OCI-LY7 (cell line): ENCODE results near the gene TAF5. TPM values are rescaled to one million over a fixed set of nuclear protein-coding genes. Genes with fewer than 3 reads are reported as not detected.

ENCODE experiments used
- BruUV-seq: library from RNA; stranded (reverse); fragments of 400-500 nt; replicated peaks from 2 replicates; lab custom pipeline; 2021; lab: Mats Ljungman, UMichigan
- CTCF ChIA-PET: fragments of 300-600 bp; sonication (Branson Sonifier 250); formaldehyde crosslinking; loops from one replicate; lab custom pipeline; 2022; ENCODE audit warnings: antibody characterized with exemption; ENCODE audit not compliant: unreplicated experiment; lab: Charles Lee
- POLR2A ChIA-PET: fragments of 300-600 bp; sonication (Branson Sonifier 250); formaldehyde crosslinking; loops from one replicate; lab custom pipeline; 2022; ENCODE audit warnings: antibody characterized with exemption; lab: Charles Lee
- DNase-seq: peaks from one replicate; pipeline ENCODE4 v3.0.0-alpha.2; 2015; ENCODE audit warnings: low spot score
- H2AFZ ChIP-seq: fragments of 200-600 bp; sonication (generic), shearing (Covaris generic); 2 replicates; pipeline ENCODE4 v1.6.1; 2014; ENCODE audit warnings: mild to moderate bottlenecking, antibody characterized with exemption, low read length, moderate library complexity
- H3K27ac ChIP-seq: fragments of 200-600 bp; sonication (generic); 2 replicates; pipeline ENCODE4 v1.5.1; 2014; ENCODE audit warnings: mixed run types, low read depth, mild to moderate bottlenecking, moderate library complexity, low read length, inconsistent platforms; ENCODE audit not compliant: poor library complexity, severe bottlenecking
- H3K36me3 ChIP-seq: fragments of 200-600 bp; sonication (generic); 2 replicates; pipeline ENCODE4 v1.6.1; 2014; ENCODE audit warnings: mild to moderate bottlenecking, antibody characterized with exemption, low read length, moderate library complexity, mixed read lengths; ENCODE audit not compliant: insufficient read depth
- H3K4me1 ChIP-seq: fragments of 200-600 bp; sonication (generic); 2 replicates; pipeline ENCODE4 v1.5.1; 2014; ENCODE audit warnings: mild to moderate bottlenecking, low read length; ENCODE audit not compliant: insufficient read depth, poor library complexity, severe bottlenecking
- H3K4me2 ChIP-seq: fragments of 200-600 bp; sonication (generic); 2 replicates; pipeline ENCODE4 v1.6.1; 2014; ENCODE audit warnings: mild to moderate bottlenecking, low read length
- H3K4me3 ChIP-seq: fragments of 200-600 bp; sonication (generic); 2 replicates; pipeline ENCODE4 v1.5.1; 2014; ENCODE audit warnings: mild to moderate bottlenecking, low read depth, low read length; ENCODE audit not compliant: poor library complexity, severe bottlenecking
- H3K79me2 ChIP-seq: fragments of 200-600 bp; sonication (generic); 2 replicates; pipeline ENCODE4 v1.6.1; 2016; ENCODE audit warnings: low read depth, mild to moderate bottlenecking, low read length, moderate library complexity, mixed read lengths; ENCODE audit not compliant: insufficient read depth
- H3K9me2 ChIP-seq: fragments of 200-600 bp; sonication (generic); 2 replicates; pipeline ENCODE4 v1.6.1; 2016; ENCODE audit warnings: mild to moderate bottlenecking, low read length, mixed read lengths; ENCODE audit not compliant: insufficient read depth
- H3K9me3 ChIP-seq: fragments of 200-600 bp; sonication (generic); 2 replicates; pipeline ENCODE4 v1.6.1; 2014; ENCODE audit warnings: mild to moderate bottlenecking, mixed run types, low read length, mixed read lengths
- H4K20me1 ChIP-seq: fragments of 200-600 bp; sonication (generic); 2 replicates; pipeline ENCODE4 v1.6.1; 2014; ENCODE audit warnings: mild to moderate bottlenecking, antibody characterized with exemption, low read length, moderate library complexity, mixed read lengths; ENCODE audit not compliant: insufficient read depth
- CTCF ChIP-seq: fragments of 200-600 bp; sonication (generic); conservative IDR thresholded peaks from 2 replicates; pipeline ENCODE4 v1.5.1; 2014; ENCODE audit warnings: mild to moderate bottlenecking, antibody characterized with exemption, low read length, moderate library complexity, mixed read lengths
- EZH2phosphoT487 ChIP-seq: fragments of 200-600 bp; sonication (generic); IDR thresholded peaks from 2 replicates; pipeline ENCODE4 v1.6.1; 2018; ENCODE audit warnings: low read depth, borderline replicate concordance, mild to moderate bottlenecking, mixed run types, antibody characterized with exemption, low read length, moderate library complexity, mixed read lengths
- intact Hi-C: fragments of 100-400 bp; cut with micrococcal nuclease; formaldehyde crosslinking; loops from one replicate; pipeline ENCODE4 v1.10.0; 2022; ENCODE audit not compliant: unreplicated experiment
- total RNA-seq, 2 experiments: library from RNA; depleted of rRNA in 1 of 2; stranded (reverse); fragments of >200 nt in 1 of 2; shearing (Covaris generic) in 1 of 2; gene quantifications; 2 replicates each; pipeline ENCODE4 v1.2.3, GENCODE V29; 2014 to 2022

TAF5 gene
- total RNA-seq, 2 experiments from 2014 or later = 15.9 to 17.8 TPM

DNA sequence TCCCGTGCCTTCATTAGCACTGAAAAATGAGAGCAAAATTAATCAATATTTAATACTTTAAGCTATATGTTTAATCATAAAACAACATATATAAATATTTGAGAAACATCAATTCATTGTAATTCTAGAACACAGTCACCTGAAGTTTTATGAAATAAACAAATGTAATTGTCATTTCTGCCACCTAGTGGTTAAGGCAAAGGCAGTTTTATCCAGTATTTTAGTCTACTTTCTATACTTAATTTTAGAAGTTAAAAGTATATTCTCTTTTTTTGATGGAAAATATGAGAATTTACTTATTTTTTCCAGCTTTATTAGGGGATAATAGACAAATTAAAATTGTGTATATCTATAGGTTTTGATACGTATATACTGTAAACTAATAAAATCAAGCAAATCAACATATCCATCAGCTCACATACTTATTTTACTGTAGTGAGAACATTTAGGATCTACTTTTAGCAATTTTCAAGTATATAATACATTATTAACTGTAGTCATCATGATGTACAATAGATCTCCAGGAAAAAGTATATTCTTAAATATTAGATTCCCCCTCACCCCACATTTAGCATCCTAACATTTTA lies 33.7 kb upstream of the TAF5 start:
- Histone ChIP-seq H2AFZ (no peak overlapping the region), H3K4me3 (no peak overlapping the region), H3K4me2 (no peak overlapping the region), H3K27ac (no peak overlapping the region), H3K79me2 (peaks cover 6% of the 10 kb centered on the region; the same call in 1 of the 2 replicates), H3K9me3 (no peaks in the 10 kb centered on the region), H3K4me1 (no peaks in the 10 kb centered on the region), H3K9me2 (no peaks in the 10 kb centered on the region), H3K36me3 (peaks cover 79% of the 10 kb centered on the region), H4K20me1 (no peaks in the 10 kb centered on the region)
- BruUV-seq = no TSS peak
- TF ChIP-seq EZH2phosphoT487 = no peak
- peak; percentile 94 for TF ChIP-seq CTCF
- CTCF ChIA-PET = interaction anchor here (0.9 kb wide), 1 partner anchor 142 kb away, joined by 3 read pairs; no protein-coding TSS in a partner anchor
- POLR2A ChIA-PET = interaction anchor here (0.6 to 1.5 kb wide), 5 partner anchors 16 to 668 kb away, joined by 3 to 6 read pairs (median 3); partner anchors contain the start of gene PCGF6
- intact Hi-C loops = loop anchor here (5.0 kb wide), 1 partner anchor 417 kb away; the partner anchor contains the start of gene CNNM2
- DNase-seq = peak; percentile 50

DNA sequence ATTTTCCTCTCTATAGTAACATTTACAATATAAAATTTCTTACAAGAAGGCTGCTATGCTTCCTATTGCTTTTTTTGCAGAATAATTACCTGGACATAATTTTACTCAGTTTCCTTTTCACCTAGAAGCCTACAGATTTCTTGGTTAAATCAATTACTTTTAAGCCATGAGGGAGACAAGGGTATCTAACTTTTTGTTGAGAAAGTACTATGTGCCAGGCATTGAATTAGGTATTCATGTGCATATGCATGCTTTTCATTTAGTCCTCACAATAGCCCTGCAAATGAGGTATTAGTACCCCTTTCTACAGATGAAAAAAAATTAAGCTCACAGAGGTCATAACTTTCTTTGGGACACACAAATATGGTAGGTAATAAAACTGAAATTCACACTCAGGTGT lies 33.2 kb upstream of the TAF5 start:
- Histone ChIP-seq H3K4me2 (no peak overlapping the region), H3K36me3 (peaks cover 80% of the 10 kb centered on the region), H2AFZ (no peak overlapping the region), H3K27ac (no peak overlapping the region), H3K9me2 (no peaks in the 10 kb centered on the region), H4K20me1 (no peaks in the 10 kb centered on the region), H3K79me2 (peaks cover 6% of the 10 kb centered on the region; the same call in 1 of the 2 replicates), H3K9me3 (no peaks in the 10 kb centered on the region), H3K4me3 (no peak overlapping the region), H3K4me1 (no peaks in the 10 kb centered on the region)
- TSS peak; percentile 14 for BruUV-seq
- DNase-seq = no peak
- ChIA-PET POLR2A (interaction anchor here (0.6 to 1.5 kb wide), 5 partner anchors 16 to 668 kb away, joined by 3 to 6 read pairs (median 3); partner anchors contain the start of gene PCGF6), CTCF (no interaction called here)
- no peak for TF ChIP-seq CTCF
- no peak for TF ChIP-seq EZH2phosphoT487
- intact Hi-C loops = loop anchor here (5.0 kb wide), 1 partner anchor 417 kb away; the partner anchor contains the start of gene CNNM2

DNA sequence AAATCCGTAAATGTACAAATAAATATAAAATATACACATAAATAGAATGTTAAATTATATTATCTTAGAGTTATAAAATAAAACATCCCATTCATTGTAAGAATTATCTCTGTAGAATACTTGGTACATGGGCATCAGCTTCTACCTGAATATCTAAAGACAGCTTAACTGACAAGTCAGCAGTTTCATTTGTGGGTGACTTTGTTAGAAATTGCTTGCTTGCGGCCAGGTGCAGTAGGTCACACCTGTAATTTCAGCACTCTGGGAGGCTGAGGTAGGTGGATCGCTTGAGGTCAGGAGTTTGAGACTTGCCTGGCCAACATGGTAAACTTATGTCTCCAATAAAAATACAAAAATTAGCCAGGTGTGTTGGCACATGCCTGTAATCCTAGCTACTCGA lies 31.4 kb upstream of the TAF5 start:
- ChIA-PET CTCF (no interaction called here), POLR2A (no interaction called here)
- TF ChIP-seq EZH2phosphoT487 = no peak
- no peak for TF ChIP-seq CTCF
- BruUV-seq = no TSS peak
- Histone ChIP-seq H4K20me1 (no peaks in the 10 kb centered on the region), H3K4me3 (no peak overlapping the region), H3K4me2 (no peak overlapping the region), H3K9me2 (no peaks in the 10 kb centered on the region), H3K79me2 (peaks cover 6% of the 10 kb centered on the region; the same call in 1 of the 2 replicates), H3K4me1 (no peaks in the 10 kb centered on the region), H3K9me3 (no peaks in the 10 kb centered on the region), H2AFZ (no peak overlapping the region), H3K36me3 (peaks cover 71% of the 10 kb centered on the region), H3K27ac (no peak overlapping the region)
- no peak for DNase-seq
- intact Hi-C loops = no loop called here
